Measurements from ENCODE around the gene SPACA6. TPM values are rescaled to one million over a fixed set of nuclear protein-coding genes. Genes with fewer than 3 reads are reported as not detected.
"Not testable (repeated sequence)": the region's sequence is repeated elsewhere in the genome, so short reads cannot be mapped to it uniquely, and the experiment has no call there.

Gene SPACA6
- total RNA-seq, 1 donor from 2014 or later = 7.7 TPM

- no peak for DNase-seq (ENCODE audit: low read depth in 2 of 2)
Measured at GRCh38 chr19:51733742-51734522, 40.8 kb downstream of the SPACA6 start.

- peak in 1 of 2 donors; percentile 11 for DNase-seq (ENCODE audit: low read depth in 2 of 2)
Measured at GRCh38 chr19:51735759-51736449, 42.8 kb downstream of the SPACA6 start.

GRCh38 chr19:51737389-51737788, 44.3 kb downstream of the SPACA6 start:
- no peak for DNase-seq (ENCODE audit: low read depth in 2 of 2)

- DNase-seq (ENCODE audit: low read depth in 2 of 2) = no peak
Measured at GRCh38 chr19:51737924-51738323, 44.8 kb downstream of the SPACA6 start.

GRCh38 chr19:51738523-51738922, 45.4 kb downstream of the SPACA6 start:
- DNase-seq (ENCODE audit: low read depth in 2 of 2) = not testable (repeated sequence)

GRCh38 chr19:51739466-51740213, 46.5 kb downstream of the SPACA6 start:
- no peak for DNase-seq (ENCODE audit: low read depth in 2 of 2)

GRCh38 chr19:51740356-51740755, 47.2 kb downstream of the SPACA6 start:
- DNase-seq (ENCODE audit: low read depth in 2 of 2) = no peak

GRCh38 chr19:51742789-51743188, 49.7 kb downstream of the SPACA6 start:
- DNase-seq (ENCODE audit: low read depth in 2 of 2) = no peak

GRCh38 chr19:51743405-51743804, 50.3 kb downstream of the SPACA6 start:
- DNase-seq (ENCODE audit: low read depth in 2 of 2) = no peak

GRCh38 chr19:51746731-51747130, 53.6 kb downstream of the SPACA6 start:
- no peak for DNase-seq (ENCODE audit: low read depth in 2 of 2)

- no peak for DNase-seq (ENCODE audit: low read depth in 2 of 2)
Measured at GRCh38 chr19:51749979-51750378, 56.8 kb downstream of the SPACA6 start.

- DNase-seq (ENCODE audit: low read depth in 2 of 2) = no peak
Measured at GRCh38 chr19:51750400-51751094, 57.4 kb downstream of the SPACA6 start.

GRCh38 chr19:51751655-51752054, 58.5 kb downstream of the SPACA6 start, which contains the start of gene FPR1:
FPR1 (minus strand) TSS chr19:51751878; CDS start chr19:51746994, 4,884 bp downstream.
- DNase-seq (ENCODE audit: low read depth in 2 of 2) = no peak

- no peak for DNase-seq (ENCODE audit: low read depth in 2 of 2)
Measured at GRCh38 chr19:51754109-51754508, 61.0 kb downstream of the SPACA6 start.

GRCh38 chr19:51754770-51755169, 61.6 kb downstream of the SPACA6 start:
- DNase-seq (ENCODE audit: low read depth in 2 of 2) = no peak

Other genes with a start within 250 kb of the SPACA6 start
- not detected in 2 replicates for gene SIGLEC8, start 234.9 kb upstream of the SPACA6 start, total RNA-seq
- gene CEACAM18, start 214.8 kb upstream of the SPACA6 start, total RNA-seq = not detected in 2 replicates
- not detected in 2 replicates for gene SIGLEC12, start 191.5 kb upstream of the SPACA6 start, total RNA-seq
- not detected in 2 replicates for gene SIGLEC6, start 161.7 kb upstream of the SPACA6 start, total RNA-seq
- gene ZNF175, start 122.0 kb upstream of the SPACA6 start, total RNA-seq = 2.4 and 3.4 TPM in 2 replicates
- not detected in 2 replicates for gene SIGLEC5, start 62.9 kb upstream of the SPACA6 start, total RNA-seq
- not detected in 2 replicates for gene SIGLEC14, start 46.5 kb upstream of the SPACA6 start, total RNA-seq
- 0.20 and 0.22 TPM in 2 replicates for gene HAS1, start 30.7 kb downstream of the SPACA6 start, total RNA-seq
- gene FPR1, start 58.5 kb downstream of the SPACA6 start, total RNA-seq = not detected in 2 replicates
- not detected in 2 replicates for gene FPR2, start 67.8 kb downstream of the SPACA6 start, total RNA-seq
- under 0.01 TPM in 2 replicates for gene FPR3, start 101.8 kb downstream of the SPACA6 start, total RNA-seq
- gene ZNF577, start 194.6 kb downstream of the SPACA6 start, total RNA-seq = 1.3 and 2.6 TPM in 2 replicates
- 5.2 and 8.7 TPM in 2 replicates for gene ZNF649, start 211.7 kb downstream of the SPACA6 start, total RNA-seq
- gene ZNF613, start 234.1 kb downstream of the SPACA6 start, total RNA-seq = 6.8 and 8.9 TPM in 2 replicates